GM20000 (cell line): ENCODE data around the gene LCK.

Experiments used
- DNase-seq: peaks from one replicate; pipeline ENCODE4 v3.0.0; 2012; ENCODE audit warnings: low spot score
- CTCF ChIP-seq: IDR thresholded peaks from 2 replicates; pipeline ENCODE4 v1.5.1; 2012; ENCODE audit warnings: mild to moderate bottlenecking, control low read depth; ENCODE audit errors: extremely low read depth, missing control alignments

Gene LCK

GRCh38 chr1:32241001-32241763 is 9.9 kb upstream of the LCK start:
- peak; percentile 73 for DNase-seq
- TF ChIP-seq CTCF = no peak

GRCh38 chr1:32242341-32242851 is 8.7 kb upstream of the LCK start:
- TF ChIP-seq CTCF = no peak
- DNase-seq = peak; percentile 47

GRCh38 chr1:32246888-32247273 is 4.2 kb upstream of the LCK start, which contains the start of gene FAM167B:
FAM167B (plus strand) TSS chr1:32247222; CDS start chr1:32247422, 200 bp downstream.
- TF ChIP-seq CTCF = no peak
- no peak for DNase-seq

- no peak for DNase-seq
- no peak for TF ChIP-seq CTCF
Observed at GRCh38 chr1:32247452-32247851, 3.6 kb upstream of the LCK start.

- peak; percentile 95 for TF ChIP-seq CTCF
- peak; percentile 85 for DNase-seq
Observed at GRCh38 chr1:32247983-32248889, 2.8 kb upstream of the LCK start.

GRCh38 chr1:32249831-32250525 is 1.1 kb upstream of the LCK start:
- DNase-seq = peak; percentile 88
- TF ChIP-seq CTCF = no peak
